ENCODE measurements around the gene RNU2-1.

GRCh38 chr17:43212641-43213490 lies 20.9 kb downstream of the RNU2-1 start:
- no peak for TF ChIP-seq EZH2 (IDR thresholded peaks at IDR 0.05)
- TF ChIP-seq POLR2AphosphoS5 (IDR thresholded peaks at IDR 0.05; ENCODE audit: borderline replicate concordance, low read depth, low read length): no peak

All from SK-N-MC (cell line).